GM18507 (cell line): ENCODE results near the gene ZNF557.

Experiments
- DNase-seq: peaks from one replicate; pipeline ENCODE4 v3.0.0; 2011; ENCODE audit warnings: low read depth; ENCODE audit not compliant: insufficient read length; ENCODE audit errors: extremely low spot score
- FAIRE-seq: peaks from 2 replicates; lab custom pipeline; 2011; peaks lifted over from hg19 to GRCh38; lab: Jason Lieb, UNC

Gene ZNF557

DNA sequence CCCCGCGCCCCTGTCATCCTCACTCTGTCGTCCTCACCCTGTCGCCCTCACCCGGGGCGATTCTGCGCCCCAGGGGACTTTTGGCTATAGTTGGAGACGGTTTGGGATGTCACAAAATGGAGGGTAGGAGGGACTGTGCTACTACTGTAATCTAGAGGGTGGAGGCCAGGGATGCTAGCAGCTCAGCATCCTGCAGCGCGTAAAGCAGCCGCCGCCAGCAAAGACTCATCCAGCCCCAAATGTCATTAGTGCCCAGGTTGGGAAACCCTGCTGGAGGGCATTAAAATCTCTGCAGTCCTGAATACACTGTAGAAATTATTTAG is 362 bp downstream of the ZNF557 start:
- FAIRE-seq (no peak), DNase-seq (no peak)

DNA sequence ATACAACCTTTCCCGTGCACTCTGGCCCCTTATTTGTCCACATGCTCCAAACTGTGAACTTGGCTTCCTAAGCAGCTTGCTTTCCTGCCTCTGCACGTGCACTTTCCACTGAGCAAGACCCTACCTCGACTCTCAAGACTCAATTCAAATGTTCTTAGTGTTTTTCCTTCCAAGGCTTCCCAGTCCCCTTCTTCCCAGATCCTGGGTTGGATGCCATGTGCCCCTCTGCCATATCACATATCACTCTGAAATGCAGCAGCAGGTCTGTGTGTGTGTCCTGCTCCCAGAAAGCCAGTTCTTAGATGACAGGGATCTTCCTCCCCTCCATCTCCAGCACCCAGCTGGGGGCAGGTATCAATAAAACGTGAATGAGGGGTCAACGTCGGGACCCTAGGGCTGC is 3.0 kb downstream of the ZNF557 start:
- DNase-seq (no peak), FAIRE-seq (no peak)

DNA sequence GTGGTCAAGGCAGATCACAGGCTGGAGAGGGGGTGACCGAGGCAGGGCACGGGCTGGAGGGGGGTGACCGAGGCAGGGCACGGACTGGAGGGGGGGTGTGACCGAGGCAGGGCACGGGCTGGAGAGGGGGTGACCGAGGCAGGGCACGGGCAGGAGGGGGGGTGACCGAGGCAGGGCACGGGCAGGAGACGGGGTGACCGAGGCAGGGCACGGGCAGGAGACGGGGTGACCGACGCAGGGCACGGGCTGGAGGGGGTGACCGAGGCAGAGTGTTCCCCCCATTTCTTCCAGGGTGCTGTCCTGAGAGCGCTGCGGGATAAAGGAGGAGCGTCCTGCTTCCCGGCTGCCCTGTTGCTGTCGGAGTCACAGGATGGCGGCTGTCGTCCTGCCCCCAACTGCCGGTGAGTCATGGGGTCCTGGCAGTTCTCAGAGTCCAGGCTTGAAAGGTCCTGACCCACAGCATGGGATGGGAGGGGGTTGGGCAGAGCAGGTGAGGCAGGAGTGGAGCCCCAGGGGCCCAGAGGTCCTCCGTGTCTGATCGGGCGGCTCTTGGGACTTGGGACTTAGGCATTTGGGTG is 5.3 kb downstream of the ZNF557 start:
- no peak for FAIRE-seq

GRCh38 chr19:7076151-7076550 is 6.6 kb downstream of the ZNF557 start:
- no peak for DNase-seq
- no peak for FAIRE-seq

More for the DNA sequence above, 5.3 kb downstream of the ZNF557 start:
- no peak for DNase-seq

GRCh38 chr19:7078008-7078407 is 8.5 kb downstream of the ZNF557 start:
- FAIRE-seq: no peak

GRCh38 chr19:7083076-7083956 is 13.8 kb downstream of the ZNF557 start:
- FAIRE-seq (peak; percentile 12), DNase-seq (no peak)

More at GRCh38 chr19:7078008-7078407, 8.5 kb downstream of the ZNF557 start:
- no peak for DNase-seq

DNA sequence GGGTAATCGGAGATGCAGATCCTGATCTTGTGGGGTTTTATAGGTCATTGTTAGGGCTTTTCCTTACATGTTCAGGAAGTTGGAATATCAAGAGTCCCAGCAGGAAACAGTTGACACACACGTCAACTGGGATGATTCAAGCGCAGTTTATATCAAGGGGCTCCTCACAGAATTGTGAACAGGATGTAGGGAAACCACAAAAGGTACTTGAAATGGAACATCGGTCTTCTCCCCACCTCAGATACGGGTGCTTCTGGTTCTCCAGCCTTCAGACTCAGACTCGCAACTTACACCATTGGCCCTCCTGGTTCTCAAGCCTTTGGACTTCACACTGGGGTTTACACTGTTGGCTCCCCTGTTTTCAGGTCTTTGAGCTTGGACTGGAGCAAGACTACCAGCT is 19.5 kb downstream of the ZNF557 start:
- DNase-seq (no peak), FAIRE-seq (no peak)

DNA sequence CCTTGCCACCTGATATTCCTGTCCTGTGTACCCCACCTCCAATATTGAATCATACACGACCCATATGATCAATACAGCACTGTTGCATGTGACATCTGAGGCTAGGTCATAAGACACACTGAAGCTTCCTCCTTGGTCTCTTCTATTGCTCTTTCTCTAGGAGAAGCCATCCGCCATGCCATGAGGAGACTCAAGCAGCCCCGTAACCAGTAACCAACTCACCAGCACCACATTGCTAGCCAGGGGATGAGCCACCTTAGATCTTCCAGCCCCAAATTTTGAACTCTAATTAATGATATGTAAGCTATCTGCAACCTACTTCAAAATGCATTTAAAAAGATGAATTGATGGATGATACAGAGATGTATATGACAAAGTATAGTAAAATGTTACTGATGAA is 28.6 kb downstream of the ZNF557 start:
- DNase-seq: no peak
- FAIRE-seq: no peak

GRCh38 chr19:7098701-7099596 is 29.4 kb downstream of the ZNF557 start:
- DNase-seq: peak; percentile 78
- peak; percentile 98 for FAIRE-seq

DNA sequence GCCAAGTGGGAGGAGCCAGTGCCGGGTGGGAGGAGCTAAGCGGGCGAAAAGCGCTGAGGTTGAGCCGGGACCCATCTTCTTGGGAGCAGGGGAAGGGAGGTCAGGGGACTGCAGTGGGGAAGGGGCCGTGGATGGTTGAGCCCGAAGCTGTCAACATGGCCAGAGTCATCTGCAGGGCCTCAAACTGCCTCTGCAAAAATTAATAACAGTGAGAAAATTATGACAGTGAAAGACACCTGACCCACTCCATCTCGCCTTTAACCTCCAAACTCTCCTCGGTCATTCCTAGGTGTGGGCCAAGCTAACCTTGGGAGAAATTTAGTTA is 30.1 kb downstream of the ZNF557 start:
- FAIRE-seq: no peak
- DNase-seq: no peak

- no peak for FAIRE-seq
- DNase-seq: no peak
These were observed 32.2 kb downstream of the ZNF557 start for GRCh38 chr19:7101498-7102253.

GRCh38 chr19:7104747-7105447 is 35.4 kb downstream of the ZNF557 start:
- FAIRE-seq: peak; percentile 61
- DNase-seq: peak; percentile 9

- FAIRE-seq: no peak
These were observed 37.5 kb downstream of the ZNF557 start for GRCh38 chr19:7106711-7107657.

GRCh38 chr19:7109678-7110289 is 40.3 kb downstream of the ZNF557 start:
- FAIRE-seq (no peak), DNase-seq (no peak)

More at GRCh38 chr19:7106711-7107657, 37.5 kb downstream of the ZNF557 start:
- DNase-seq: no peak

- no peak for DNase-seq
- FAIRE-seq: no peak
These were observed 43.2 kb downstream of the ZNF557 start for GRCh38 chr19:7112675-7113074.

DNA sequence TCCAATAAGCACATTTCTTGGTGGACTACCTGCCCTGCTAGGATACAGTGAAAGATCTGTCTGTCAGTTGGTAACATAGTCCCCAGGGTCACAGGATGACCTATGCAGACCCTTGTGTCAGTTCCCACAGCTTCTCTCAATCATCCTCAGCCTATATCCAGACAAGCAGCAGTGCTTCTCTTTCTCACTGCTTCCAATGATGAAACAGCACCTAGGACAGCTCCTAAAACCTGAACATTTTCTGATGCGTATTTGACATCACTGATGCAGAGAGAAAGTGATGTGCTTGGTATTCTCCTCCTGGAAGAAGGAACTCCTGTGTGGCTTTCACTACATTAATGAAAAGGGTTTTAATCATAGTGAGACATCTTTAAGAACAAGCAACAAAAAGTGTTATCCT is 43.7 kb downstream of the ZNF557 start:
- DNase-seq (no peak), FAIRE-seq (no peak)

- DNase-seq (no peak), FAIRE-seq (no peak)
These were observed 46.2 kb downstream of the ZNF557 start for GRCh38 chr19:7115721-7116120.

- FAIRE-seq: no peak
- DNase-seq: no peak
These were observed 47.7 kb downstream of the ZNF557 start for GRCh38 chr19:7117248-7117647.
